ENCODE measurements around the gene PTPRT.

PTPRT gene

GRCh38 chr20:42267793-42268384 is 921.8 kb downstream of the PTPRT start:
- no peaks in the 10 kb centered on the region for H3K27me3 ChIP-seq (replicated peaks; ENCODE audit: control insufficient read depth, insufficient read depth, low read length)
- DNase-seq (ENCODE audit: low read depth), result no peak
- H3K9me3 ChIP-seq (ENCODE audit: control insufficient read depth, low read length), result no peaks in the 10 kb centered on the region
- no peaks in the 10 kb centered on the region for H3K36me3 ChIP-seq (ENCODE audit: control insufficient read depth, insufficient read depth, low read length, severe bottlenecking)
- no peaks in the 10 kb centered on the region for H3K4me1 ChIP-seq (ENCODE audit: control insufficient read depth, insufficient read depth, low read length)
- H3K4me3 ChIP-seq (ENCODE audit: low read length), result no peak overlapping the region
- no peak overlapping the region for H3K9ac ChIP-seq (ENCODE audit: low read length)

GRCh38 chr20:42261766-42262270 is 927.9 kb downstream of the PTPRT start:
- Histone ChIP-seq H3K27me3 (replicated peaks; ENCODE audit: control insufficient read depth, insufficient read depth, low read length) (no peaks in the 10 kb centered on the region), H3K9ac (ENCODE audit: low read length) (no peak overlapping the region), H3K9me3 (ENCODE audit: control insufficient read depth, low read length) (no peaks in the 10 kb centered on the region), H3K4me3 (ENCODE audit: low read length) (no peak overlapping the region), H3K36me3 (ENCODE audit: control insufficient read depth, insufficient read depth, low read length, severe bottlenecking) (no peaks in the 10 kb centered on the region), H3K4me1 (ENCODE audit: control insufficient read depth, insufficient read depth, low read length) (no peaks in the 10 kb centered on the region)
- no peak for DNase-seq (ENCODE audit: low read depth)

GRCh38 chr20:42260184-42260583 is 929.5 kb downstream of the PTPRT start:
- no peaks in the 10 kb centered on the region for H3K27me3 ChIP-seq (replicated peaks; ENCODE audit: control insufficient read depth, insufficient read depth, low read length)
- no peak for DNase-seq (ENCODE audit: low read depth)
- no peaks in the 10 kb centered on the region for H3K9me3 ChIP-seq (ENCODE audit: control insufficient read depth, low read length)

DNA sequence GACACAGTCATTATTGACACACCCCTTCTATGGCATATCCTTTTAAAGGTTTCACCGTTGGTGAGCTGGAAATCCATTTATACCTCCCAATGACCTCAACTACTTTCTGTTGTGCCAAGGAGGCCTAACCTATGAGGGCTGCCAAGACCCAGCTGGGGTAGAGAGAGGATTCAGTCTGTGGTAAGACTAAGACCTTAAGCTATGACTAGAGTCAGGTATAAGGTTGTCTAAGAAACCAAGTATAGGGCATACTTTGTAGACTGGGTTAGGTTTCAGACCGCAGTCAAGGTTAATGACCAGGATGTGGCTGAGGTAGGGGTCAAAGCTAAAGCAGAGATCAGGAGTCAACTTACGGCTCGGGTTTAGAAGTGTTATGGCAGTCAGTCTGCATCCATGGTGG is 930.3 kb downstream of the PTPRT start:
- Histone ChIP-seq H3K4me3 (ENCODE audit: low read length) (no peak overlapping the region), H3K9me3 (ENCODE audit: control insufficient read depth, low read length) (no peaks in the 10 kb centered on the region), H3K9ac (ENCODE audit: low read length) (no peak overlapping the region), H3K4me1 (ENCODE audit: control insufficient read depth, insufficient read depth, low read length) (no peaks in the 10 kb centered on the region), H3K27me3 (replicated peaks; ENCODE audit: control insufficient read depth, insufficient read depth, low read length) (no peaks in the 10 kb centered on the region), H3K36me3 (ENCODE audit: control insufficient read depth, insufficient read depth, low read length, severe bottlenecking) (no peaks in the 10 kb centered on the region)
- no peak for DNase-seq (ENCODE audit: low read depth)

More at GRCh38 chr20:42260184-42260583, 929.5 kb downstream of the PTPRT start:
- H3K4me1 ChIP-seq (ENCODE audit: control insufficient read depth, insufficient read depth, low read length), result no peaks in the 10 kb centered on the region
- H3K4me3 ChIP-seq (ENCODE audit: low read length), result no peak overlapping the region
- H3K36me3 ChIP-seq (ENCODE audit: control insufficient read depth, insufficient read depth, low read length, severe bottlenecking), result no peaks in the 10 kb centered on the region
- H3K9ac ChIP-seq (ENCODE audit: low read length), result no peak overlapping the region

DNA sequence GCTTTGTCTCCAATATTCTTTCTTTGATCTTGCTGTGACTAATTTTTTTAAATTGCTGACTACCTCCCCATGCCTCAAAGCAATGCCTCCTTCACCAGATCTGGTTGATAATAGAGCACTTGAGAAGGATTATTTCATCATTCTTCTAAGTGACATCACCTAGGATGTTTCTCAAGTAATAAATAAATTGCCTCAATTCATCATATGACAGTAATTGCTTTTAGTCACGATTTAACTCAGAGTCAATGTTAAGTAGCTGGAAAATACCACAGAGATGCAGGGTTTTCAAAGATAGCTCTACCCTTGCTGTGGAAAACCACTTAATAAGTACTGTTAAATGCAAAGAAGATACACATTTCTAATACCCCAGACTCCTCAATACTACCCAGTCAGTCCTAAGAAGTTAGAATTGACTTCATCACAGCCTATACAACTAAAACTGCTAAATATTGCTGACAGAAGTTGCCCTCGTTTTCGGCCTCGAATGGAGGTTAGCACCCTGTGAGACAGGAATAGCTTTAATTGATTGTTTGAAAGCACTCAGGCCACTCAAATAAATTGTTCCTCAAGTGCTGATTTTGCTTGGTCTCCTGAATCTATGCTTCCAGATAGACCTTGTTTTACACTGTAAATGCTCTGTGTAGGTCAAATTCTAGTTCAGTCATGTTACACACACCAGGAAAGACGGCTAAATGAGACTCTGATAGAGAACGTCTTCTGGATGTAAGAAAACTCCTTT is 931.0 kb downstream of the PTPRT start:
- Histone ChIP-seq H3K4me3 (ENCODE audit: low read length) (no peak overlapping the region), H3K36me3 (ENCODE audit: control insufficient read depth, insufficient read depth, low read length, severe bottlenecking) (no peaks in the 10 kb centered on the region), H3K27me3 (replicated peaks; ENCODE audit: control insufficient read depth, insufficient read depth, low read length) (no peaks in the 10 kb centered on the region), H3K9me3 (ENCODE audit: control insufficient read depth, low read length) (no peaks in the 10 kb centered on the region), H3K4me1 (ENCODE audit: control insufficient read depth, insufficient read depth, low read length) (no peaks in the 10 kb centered on the region), H3K9ac (ENCODE audit: low read length) (no peak overlapping the region)
- DNase-seq (ENCODE audit: low read depth), result no peak

GRCh38 chr20:42255821-42256220 is 933.9 kb downstream of the PTPRT start:
- Histone ChIP-seq H3K9me3 (ENCODE audit: control insufficient read depth, low read length) (no peaks in the 10 kb centered on the region), H3K27me3 (replicated peaks; ENCODE audit: control insufficient read depth, insufficient read depth, low read length) (no peaks in the 10 kb centered on the region), H3K9ac (ENCODE audit: low read length) (no peak overlapping the region), H3K36me3 (ENCODE audit: control insufficient read depth, insufficient read depth, low read length, severe bottlenecking) (no peaks in the 10 kb centered on the region), H3K4me3 (ENCODE audit: low read length) (no peak overlapping the region), H3K4me1 (ENCODE audit: control insufficient read depth, insufficient read depth, low read length) (no peaks in the 10 kb centered on the region)
- no peak for DNase-seq (ENCODE audit: low read depth)

DNA sequence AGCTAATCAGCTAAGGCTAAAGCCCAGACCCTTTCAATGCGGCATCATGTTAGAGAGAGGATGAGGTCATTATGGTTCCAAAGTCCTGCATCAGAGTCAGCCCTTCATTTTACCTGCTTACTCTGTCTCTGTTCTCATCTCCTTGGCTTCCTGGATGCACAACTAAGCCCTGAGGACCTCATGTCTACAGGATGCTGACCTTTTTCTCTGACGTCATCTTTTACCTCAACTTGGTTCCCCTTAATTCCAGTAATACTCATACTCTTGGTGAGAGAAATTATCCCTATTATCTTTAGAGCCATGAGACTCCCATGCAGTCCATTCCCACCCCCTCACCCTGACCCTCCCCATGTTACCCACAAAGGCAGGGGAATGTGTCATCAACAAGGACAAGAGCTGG is 935.0 kb downstream of the PTPRT start:
- Histone ChIP-seq H3K27me3 (replicated peaks; ENCODE audit: control insufficient read depth, insufficient read depth, low read length) (no peaks in the 10 kb centered on the region), H3K9ac (ENCODE audit: low read length) (no peak overlapping the region), H3K4me3 (ENCODE audit: low read length) (no peak overlapping the region), H3K9me3 (ENCODE audit: control insufficient read depth, low read length) (no peaks in the 10 kb centered on the region), H3K4me1 (ENCODE audit: control insufficient read depth, insufficient read depth, low read length) (no peaks in the 10 kb centered on the region), H3K36me3 (ENCODE audit: control insufficient read depth, insufficient read depth, low read length, severe bottlenecking) (no peaks in the 10 kb centered on the region)
- no peak for DNase-seq (ENCODE audit: low read depth)

DNA sequence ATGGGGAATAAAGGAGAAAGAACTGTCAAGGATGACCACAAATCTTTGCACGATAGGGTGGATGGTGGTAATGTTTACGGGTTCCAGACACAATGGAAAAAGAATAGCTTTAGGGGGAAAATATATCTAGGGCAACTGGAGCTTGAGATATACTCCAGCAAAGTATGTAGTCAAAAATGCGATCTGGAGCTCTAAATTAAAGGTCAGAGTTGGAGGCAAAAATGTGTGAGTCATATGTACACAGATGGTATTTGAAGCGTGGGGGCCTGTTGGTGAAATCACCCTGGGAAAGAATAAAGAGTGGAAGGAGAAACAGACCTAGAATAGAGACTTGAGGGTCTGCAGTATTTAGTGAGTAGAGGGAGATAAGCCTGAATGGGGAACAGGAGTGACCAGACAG is 937.6 kb downstream of the PTPRT start:
- no peaks in the 10 kb centered on the region for H3K27me3 ChIP-seq (replicated peaks; ENCODE audit: control insufficient read depth, insufficient read depth, low read length)
- no peaks in the 10 kb centered on the region for H3K36me3 ChIP-seq (ENCODE audit: control insufficient read depth, insufficient read depth, low read length, severe bottlenecking)
- H3K4me1 ChIP-seq (ENCODE audit: control insufficient read depth, insufficient read depth, low read length), result no peaks in the 10 kb centered on the region
- no peak overlapping the region for H3K9ac ChIP-seq (ENCODE audit: low read length)
- H3K4me3 ChIP-seq (ENCODE audit: low read length), result no peak overlapping the region
- DNase-seq (ENCODE audit: low read depth), result no peak
- H3K9me3 ChIP-seq (ENCODE audit: control insufficient read depth, low read length), result no peaks in the 10 kb centered on the region

DNA sequence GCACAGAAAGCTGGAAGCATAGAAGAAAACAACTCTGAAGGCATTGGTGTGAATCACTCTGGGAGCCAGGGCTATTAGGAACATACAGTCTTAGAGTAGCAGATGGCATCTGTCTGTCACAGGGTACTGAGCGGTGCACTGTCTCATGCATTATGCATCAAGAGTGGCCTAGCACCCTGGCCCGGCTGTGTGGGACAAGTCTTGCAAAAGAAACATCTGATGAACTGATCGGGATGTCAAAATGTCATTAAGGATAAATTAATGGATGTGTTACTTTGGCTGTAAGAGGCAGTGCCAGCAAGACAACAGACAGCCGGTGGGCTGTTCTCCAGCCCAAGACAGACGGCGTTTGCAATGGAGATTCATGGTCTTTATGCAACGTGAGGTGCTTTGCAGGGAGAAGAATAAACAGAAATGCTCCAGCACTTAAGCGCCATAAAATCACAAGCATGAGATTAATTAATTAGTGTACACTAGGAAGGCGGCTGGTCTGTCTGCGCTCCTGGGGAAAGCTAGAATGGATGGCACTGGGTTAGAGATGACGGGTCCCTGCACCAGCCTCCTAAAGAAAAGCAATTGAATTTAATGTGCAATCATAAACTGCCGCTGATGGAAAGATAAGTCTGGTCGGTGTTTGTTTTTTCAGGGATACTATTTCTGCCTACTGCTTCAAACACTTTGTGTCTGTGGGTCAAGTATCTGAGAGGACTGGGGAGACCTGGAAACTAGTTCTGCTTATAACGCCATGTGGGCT is 970.9 kb downstream of the PTPRT start:
- Histone ChIP-seq H3K9ac (ENCODE audit: low read length) (no peak overlapping the region), H3K9me3 (ENCODE audit: control insufficient read depth, low read length) (no peaks in the 10 kb centered on the region), H3K27me3 (replicated peaks; ENCODE audit: control insufficient read depth, insufficient read depth, low read length) (no peaks in the 10 kb centered on the region), H3K4me1 (ENCODE audit: control insufficient read depth, insufficient read depth, low read length) (no peaks in the 10 kb centered on the region), H3K4me3 (ENCODE audit: low read length) (no peak overlapping the region), H3K36me3 (ENCODE audit: control insufficient read depth, insufficient read depth, low read length, severe bottlenecking) (no peaks in the 10 kb centered on the region)
- DNase-seq (ENCODE audit: low read depth), result no peak

- Histone ChIP-seq H3K9ac (ENCODE audit: low read length) (no peak overlapping the region), H3K4me1 (ENCODE audit: control insufficient read depth, insufficient read depth, low read length) (no peaks in the 10 kb centered on the region), H3K36me3 (ENCODE audit: control insufficient read depth, insufficient read depth, low read length, severe bottlenecking) (no peaks in the 10 kb centered on the region), H3K9me3 (ENCODE audit: control insufficient read depth, low read length) (no peaks in the 10 kb centered on the region), H3K27me3 (replicated peaks; ENCODE audit: control insufficient read depth, insufficient read depth, low read length) (no peaks in the 10 kb centered on the region), H3K4me3 (ENCODE audit: low read length) (no peak overlapping the region)
- no peak for DNase-seq (ENCODE audit: low read depth)
These were observed 975.6 kb downstream of the PTPRT start for GRCh38 chr20:42214074-42214473.

DNA sequence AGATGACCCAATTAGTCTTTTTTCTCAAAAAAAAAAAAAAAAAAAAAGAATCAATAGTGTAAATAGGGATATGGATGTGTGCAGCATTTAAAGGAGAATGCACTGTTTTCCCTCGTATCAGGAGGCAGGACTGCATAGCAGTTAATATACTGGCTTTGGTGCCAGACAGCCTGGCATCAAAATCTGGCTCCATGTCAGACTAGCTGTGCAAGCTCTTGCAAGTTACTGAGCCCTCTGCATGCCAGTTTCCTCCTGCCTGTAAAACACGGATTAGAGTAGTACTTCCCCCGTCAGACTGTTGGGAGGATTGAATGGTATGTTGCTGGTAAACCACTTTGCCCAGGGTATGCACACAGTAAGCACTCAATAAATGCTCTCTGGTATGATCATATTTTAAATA is 977.3 kb downstream of the PTPRT start:
- no peak for DNase-seq (ENCODE audit: low read depth)
- H3K4me1 ChIP-seq (ENCODE audit: control insufficient read depth, insufficient read depth, low read length), result no peaks in the 10 kb centered on the region
- no peaks in the 10 kb centered on the region for H3K36me3 ChIP-seq (ENCODE audit: control insufficient read depth, insufficient read depth, low read length, severe bottlenecking)
- no peaks in the 10 kb centered on the region for H3K9me3 ChIP-seq (ENCODE audit: control insufficient read depth, low read length)
- no peaks in the 10 kb centered on the region for H3K27me3 ChIP-seq (replicated peaks; ENCODE audit: control insufficient read depth, insufficient read depth, low read length)
- H3K9ac ChIP-seq (ENCODE audit: low read length), result no peak overlapping the region
- H3K4me3 ChIP-seq (ENCODE audit: low read length), result no peak overlapping the region

Data from adipocyte (in vitro differentiated cells).